ENCODE data around the gene UBXN4.
"Not testable (repeated sequence)": the region's sequence is repeated elsewhere in the genome, so short reads cannot be mapped to it uniquely, and the experiment has no call there.

UBXN4 gene

DNA sequence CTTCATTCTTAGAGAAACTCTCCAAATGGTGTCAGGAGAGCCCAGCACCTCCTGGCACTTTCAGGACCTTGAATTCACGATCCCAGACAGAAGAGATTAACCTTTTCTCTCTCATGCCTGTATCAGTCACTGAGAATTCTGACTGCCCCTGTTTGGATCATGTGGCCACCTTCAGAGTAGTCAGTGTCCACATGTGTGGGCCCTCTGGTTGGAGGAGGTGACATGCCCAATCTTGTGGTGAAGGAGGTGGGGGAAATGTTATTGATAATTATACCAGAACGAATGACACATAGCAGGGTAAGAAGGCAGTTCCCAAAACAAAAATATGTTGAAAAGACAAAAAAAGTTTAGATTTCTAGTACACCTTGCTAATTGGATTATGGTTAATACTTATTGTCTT is 31.7 kb downstream of the UBXN4 start:
- DNase-seq: no peak

DNA sequence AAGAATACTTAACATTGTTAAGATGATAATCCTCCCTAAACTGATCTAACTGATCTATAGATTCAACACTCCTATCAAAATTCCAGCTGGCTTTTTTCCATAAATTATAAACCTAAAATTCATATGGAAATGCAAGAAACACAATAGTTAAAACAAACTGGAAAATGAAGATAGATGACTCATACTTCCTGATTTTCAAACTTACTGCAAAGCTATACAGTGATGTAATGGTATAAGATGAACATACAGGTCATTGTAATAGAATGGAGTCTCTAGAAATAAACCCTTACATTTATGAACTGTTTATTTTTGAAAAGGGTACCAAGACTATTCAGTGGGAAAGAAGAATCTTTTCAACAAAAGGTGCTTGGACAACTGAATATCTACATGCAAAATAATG is 32.3 kb downstream of the UBXN4 start:
- no peak for DNase-seq

DNA sequence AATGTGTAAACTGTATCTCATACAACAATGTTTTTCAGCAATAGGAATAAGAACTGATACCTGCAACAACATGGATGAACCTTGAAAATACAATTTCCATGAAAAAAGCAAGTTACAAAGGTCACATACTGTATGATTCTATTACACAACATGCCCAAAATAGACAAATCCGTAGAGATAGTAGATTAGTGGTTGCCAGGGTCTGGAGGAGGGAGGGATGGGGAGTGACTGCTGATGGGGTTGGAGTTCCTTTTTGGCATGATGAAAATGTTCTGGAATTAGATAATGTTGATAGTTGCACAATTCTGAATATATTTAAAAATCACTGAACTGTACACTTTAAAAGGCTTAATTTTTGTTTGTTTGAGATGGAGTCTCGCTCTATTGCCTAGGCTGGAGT is 33.8 kb downstream of the UBXN4 start:
- no peak for DNase-seq

DNA sequence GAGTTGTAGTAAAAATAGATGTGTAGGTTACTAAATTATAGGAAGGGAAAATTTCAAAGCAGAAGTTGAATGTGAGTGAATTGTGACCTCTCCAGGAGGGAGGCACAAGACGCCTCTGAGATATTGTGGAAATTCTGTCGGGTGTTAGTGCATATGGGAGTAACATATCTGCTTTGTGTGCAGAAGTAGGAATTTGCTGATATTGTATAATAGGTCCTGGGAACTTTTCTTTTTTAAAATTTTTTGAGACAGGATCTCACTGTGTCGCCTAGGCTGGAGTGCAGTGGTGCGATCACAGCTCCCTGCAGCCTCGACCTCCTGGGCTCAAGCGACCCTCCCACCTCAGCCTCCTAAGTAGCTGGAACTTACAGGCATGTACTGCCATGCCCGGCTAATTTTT is 34.7 kb downstream of the UBXN4 start:
- no peak for DNase-seq

DNA sequence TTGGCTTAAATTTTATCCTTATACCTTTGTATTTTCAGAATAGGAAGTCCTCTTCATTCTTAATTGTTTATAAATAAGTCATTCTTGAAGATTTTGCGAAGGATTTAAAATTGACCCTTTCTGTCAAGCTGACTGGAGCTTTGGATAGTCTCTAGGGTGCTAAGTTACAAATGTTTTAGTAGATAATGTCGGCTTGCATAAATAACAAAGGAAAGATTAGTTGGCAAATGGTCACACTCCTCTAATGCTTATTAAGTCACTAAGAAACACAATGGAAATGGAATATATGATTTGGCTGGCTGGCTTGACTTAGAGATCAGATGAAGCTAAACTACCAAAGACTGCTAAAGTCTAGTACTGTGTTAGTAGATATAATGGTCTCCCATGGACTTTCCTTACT is 40.6 kb downstream of the UBXN4 start:
- DNase-seq: no peak

DNA sequence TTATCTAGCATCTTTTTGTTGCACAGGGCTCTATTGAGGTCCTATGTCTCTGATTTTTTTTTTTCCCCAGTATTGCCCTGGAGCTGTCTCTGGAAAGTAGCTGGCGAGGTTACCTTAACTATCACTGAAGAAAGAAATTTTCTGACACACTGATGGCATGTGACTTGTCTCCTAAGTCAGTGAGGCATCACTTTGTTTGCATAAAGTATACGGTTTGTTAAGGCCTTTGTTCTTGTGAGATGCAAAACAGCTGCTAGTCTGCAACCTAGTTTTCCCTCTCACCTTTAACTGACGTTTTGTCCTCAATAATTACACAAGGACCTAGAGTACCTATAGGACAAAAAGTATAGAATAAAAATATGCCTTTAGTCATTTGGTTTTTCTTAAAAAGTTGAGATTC is 41.8 kb downstream of the UBXN4 start:
- no peak for DNase-seq

DNA sequence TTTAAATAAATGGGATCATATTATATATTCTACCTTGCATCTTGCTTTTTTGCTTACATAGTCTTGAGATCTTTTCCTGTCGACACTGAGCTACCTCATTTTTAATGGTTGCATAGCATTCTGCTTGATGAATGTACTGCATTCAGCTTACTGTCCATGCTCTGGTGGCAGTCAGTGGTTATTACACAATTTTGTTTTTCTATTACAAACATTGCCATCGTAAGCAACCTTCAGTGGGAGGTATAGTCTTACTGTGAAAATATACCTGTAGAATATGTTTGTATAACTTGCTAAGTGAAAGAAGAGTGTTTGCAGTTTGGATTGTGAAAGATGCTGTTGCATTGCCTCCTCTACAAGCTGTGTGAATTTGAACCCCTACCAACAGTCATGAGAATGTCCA is 43.4 kb downstream of the UBXN4 start:
- no peak for DNase-seq

DNA sequence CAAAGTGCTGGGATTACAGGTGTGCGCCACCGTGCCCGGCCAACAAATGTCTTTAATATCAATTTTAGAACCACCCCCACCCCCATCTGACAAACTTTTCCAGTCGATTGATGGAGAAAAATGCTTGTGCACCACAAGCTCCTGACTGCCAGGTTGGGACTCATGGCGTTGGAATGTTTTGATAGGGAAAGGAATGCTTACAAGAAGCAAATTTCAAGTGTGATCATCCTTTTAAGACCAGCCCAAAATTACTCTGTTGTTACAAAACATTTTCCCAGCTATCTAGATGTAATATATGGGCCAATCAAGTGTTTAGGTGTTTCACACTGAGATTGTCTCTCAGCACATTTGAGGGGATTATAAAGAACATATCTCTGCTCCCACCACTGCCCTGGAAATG is 45.2 kb downstream of the UBXN4 start:
- no peak for DNase-seq

DNA sequence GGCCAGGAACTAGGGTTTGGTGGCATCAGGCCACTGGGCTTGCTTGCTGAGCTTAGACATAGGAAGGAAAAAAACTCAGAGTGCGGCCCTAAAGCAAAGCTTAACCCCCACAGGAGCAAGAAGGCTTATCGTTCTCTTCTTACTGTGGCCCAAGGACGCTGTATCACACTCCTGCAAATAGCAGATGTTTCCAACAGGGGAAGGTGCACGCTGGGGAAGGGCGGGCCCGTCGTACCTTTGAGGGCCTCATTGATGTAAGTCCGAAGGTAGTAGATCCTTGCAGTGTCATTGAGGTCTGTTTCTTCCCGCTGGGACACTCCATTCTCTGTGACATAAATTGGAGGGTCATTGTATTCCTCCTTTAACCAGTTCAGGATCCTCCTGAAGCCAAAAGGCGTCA is 48.8 kb downstream of the UBXN4 start:
- no peak for DNase-seq

DNA sequence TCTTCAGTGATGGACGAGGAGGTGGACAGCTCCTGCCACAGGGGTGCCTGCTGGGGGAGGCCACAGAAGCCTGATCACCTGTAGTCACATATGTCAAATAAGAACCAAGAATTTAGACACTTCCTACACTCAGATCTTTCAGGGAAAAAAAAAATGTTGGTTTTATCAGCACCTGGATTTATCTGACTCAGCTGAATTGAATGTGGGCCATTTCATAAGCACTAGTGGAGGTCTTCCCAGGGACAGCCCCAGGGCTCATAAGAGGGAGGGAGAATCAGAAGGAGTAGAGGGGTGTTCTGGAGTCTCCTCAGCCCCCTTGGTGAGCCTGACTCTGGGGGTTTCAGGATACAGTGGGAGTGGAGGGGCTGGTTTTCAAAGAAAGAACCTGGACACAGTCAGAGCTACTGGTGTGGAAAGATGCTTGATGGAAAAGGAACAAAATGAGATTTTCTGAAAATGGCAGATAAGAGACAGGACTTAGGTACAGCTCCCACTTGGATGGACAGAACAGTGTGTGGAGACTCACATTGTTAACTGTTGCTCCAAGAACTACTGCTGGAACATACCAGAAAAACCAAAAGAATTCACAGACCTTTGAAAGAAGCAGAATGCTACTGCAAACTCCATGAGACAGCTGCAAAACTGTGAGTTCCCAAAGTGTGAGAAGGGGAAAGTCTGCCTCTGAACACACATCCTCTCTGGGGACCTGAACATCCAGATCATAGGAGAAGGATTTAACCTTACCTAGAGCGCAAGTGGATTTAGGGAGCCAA is 49.9 kb downstream of the UBXN4 start:
- DNase-seq: no peak

DNA sequence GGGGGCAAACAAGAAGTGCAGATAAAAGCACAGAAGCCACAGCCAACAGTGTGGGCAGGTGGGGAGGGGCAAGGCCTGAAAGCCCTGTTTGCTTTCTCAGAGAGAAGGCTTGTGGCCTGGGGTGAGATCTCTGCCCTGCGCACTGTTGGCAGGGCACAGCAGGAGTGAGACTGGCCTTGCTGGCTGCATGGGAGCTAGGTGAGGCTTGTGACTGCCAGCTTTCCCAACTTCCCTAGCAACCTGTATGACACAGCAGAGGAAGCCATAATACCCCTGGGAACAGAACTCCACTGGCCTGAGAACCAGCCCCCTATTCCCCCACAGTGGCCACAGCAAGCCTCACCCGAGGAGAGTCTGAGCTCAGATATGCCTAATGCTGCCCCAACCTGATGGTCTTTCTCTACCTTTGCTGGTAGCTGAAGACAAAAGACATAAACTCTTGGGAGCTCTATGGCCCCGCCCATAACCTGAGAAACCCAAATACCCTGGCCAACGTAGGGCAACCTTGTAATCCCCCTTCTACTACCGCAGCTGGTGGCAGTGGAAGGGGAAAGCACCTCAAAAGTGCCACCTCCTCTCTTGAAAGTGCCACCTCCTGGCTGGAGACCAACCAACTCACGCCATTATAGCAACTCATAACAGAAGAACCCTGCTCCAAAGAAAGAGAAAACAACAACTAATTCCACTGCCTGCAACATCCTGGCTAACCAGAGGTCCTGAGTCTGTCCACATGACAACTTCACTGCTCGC is 50.9 kb downstream of the UBXN4 start:
- no peak for DNase-seq

DNA sequence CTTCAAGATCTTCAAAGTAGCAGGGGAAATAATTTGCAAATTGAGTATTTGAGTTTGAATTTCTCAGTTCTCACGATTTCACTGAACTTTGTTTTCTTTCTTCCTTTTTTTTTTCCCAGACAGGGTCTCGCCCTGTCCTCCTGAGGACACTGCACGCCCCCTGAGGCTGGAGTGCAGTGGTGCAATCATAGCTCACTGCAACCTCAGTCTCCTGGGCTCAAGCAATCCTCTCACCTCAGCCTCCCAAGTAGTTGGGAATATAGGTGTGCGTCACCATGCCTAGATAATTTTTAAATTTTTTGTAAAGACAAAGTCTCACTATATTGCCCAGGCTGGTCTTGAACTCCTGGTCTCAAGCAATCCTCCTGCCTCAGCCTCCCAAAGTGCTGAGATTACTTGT is 54.0 kb downstream of the UBXN4 start:
- DNase-seq: not testable (repeated sequence)

DNA sequence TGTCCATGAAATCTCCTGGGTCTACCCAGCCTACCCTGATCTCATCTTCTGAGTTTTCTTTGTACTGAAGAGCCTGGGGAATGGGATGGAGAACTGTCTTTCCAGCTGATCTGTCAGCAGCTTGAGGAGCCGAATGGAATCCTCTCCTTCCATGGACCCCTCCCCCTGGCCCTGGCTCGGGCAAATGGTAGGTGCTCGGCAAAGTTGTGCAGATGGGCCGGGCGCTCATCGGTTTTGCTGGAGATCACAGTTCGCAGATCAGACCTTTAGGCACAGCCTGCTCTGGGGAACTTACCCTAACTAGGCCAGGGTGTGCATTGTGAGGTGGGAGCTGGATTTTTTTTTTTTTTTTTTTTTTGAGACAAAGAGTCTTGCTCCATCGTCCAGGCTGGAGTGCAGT is 55.0 kb downstream of the UBXN4 start:
- DNase-seq: no peak

DNA sequence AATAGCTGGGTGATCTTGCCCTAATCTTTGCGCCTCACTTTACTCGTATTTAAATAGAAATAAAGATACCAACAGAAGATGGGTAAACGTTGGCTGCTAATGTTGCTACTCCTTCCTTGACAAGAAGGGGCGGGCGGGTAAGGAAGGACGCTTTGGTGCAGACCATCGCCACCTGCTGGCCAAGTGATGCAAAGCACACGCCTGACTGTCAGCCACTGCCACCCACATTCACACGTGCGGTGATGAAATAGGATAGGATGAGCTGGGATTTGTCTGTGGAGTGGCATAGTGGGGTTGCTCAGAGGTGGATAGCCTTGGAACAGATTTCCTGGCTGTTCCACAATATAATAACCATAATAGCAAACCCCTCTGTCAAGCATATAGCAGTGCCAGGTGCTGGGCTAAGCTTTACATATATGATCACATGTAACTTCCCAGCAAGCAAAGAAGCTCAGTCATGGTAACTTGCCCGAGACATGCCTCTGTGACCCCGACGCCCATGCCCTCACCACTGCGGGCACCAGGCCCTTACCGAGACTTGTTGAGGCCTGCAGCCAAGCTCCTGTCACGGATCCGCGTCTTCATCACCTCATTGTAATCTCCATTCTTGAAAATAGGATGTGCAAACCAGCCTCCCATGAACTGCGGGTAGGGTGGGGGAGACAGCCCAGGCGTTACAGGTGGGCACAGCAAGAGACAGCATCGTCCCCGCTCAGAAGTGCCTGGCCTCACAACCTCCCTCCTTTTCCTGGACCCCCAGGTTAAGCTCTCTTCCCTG is 56.0 kb downstream of the UBXN4 start:
- peak; percentile 58 for DNase-seq

DNA sequence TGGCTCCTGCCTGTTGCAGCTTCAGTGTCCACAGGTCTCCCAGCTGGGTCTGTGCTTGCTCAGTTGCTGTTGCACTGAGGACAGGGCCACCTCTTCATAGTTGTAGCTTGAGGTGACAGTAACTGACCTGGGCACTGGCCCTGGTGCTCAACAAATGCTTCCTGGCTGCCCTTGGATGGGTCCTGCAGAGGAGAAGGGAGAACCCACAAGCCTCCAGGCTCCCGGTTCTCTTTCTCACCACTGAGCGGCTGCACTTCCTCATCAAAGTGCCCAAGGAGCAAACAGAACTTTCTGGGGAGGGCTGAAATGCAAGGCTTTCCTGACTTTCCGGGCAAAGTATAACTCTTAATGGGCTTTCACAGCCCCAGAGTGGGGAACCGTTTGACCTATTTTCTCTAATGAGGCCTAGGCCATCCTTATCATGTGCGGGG is 56.6 kb downstream of the UBXN4 start:
- DNase-seq: no peak

DNA sequence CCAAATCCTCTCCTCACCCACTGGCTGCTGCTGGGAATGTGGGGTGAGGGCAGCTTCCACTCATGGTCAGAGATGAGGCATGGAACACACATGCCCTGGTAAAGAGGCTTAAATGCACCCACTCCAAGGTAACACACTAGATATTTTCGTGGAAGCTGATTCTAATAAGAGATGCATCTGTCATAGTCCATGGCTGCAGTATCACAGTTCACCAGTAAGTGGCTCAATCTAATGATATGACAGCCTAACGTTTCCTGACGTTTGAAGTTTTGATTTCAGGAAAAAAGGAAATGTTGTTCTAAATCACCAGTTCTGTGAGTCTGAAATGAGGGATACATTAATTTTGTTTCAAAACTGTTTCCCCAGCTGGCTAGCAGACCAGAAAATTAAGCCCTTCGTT is 57.1 kb downstream of the UBXN4 start:
- DNase-seq: no peak

DNA sequence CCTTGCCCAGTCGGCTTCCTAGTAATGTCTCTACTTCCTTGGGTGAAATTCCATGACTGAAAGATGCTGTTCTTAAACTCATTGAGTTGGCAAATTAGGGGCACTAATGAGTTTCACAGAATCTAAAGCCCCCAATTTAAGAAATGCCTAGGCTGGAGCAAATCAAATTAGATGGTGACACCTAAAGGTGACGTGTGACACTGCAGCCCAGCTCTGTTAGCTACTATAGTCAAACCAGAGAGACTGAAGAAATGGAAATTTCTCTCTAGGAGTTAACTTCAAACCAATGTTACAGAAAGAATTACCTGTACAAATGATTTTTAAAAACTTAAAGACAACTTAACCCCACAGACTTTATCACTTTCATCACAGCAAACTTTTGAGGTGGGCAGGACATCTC is 58.1 kb downstream of the UBXN4 start:
- no peak for DNase-seq

DNA sequence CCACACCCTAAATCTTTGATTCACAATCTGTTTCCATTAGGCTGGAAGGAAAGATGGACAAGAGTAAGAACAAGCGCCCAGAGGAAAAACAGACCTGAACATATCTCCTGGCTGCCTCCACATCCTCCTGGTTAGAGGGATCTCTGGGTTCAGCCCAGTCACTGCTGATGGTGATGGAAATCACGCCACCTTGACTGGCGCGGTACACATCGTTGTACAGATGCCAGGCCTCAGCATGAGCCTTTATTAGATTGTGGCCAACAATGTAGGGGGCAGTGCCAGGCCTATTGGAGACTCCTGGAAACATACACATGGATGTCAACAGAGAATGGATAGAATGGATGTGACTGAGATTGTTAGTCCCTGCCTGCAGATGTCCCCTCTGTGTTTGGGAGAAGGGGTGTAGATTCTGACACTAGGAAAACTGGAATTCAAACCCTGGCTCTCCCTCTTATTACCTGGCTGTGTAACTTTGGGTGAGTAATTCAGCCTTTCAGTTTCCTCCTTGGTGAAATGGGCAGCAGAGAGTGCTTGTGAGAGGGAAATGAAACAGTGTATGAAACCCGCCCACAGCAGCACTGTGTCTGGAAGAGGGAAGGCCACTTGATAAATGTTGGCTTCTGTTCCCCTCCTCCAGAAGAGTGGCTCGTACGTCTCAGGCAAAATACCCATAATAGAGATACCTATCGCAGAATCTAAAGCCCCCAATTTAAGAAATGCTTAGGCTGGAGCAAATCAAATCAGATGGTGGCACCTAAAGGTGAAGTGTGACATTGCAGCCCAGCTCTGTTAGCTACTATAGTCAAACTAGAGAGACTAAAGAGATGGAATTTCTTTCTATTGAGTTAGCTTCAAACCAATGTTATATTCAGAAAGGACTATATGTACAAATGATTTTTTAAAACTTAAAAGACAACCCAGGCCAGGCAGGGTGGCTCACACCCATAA is 59.1 kb downstream of the UBXN4 start:
- no peak for DNase-seq

DNA sequence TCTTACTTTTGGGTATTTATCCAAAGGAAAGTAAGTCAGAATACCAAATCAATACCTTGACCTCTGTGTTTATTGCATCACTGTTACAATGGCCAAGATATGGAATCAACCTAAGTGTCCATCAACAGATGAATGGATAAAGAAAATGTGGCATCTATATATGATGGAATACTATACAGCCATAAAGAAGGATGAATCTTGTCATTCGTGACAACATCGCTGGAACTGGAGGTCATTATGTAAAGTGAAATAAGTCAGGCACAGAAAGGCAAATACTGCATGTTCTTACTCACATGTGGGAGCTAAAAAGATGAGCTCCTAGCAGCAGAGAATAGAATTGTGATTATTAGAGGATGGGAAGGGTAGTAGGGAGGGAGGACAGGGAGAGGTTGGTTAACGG is 60.7 kb downstream of the UBXN4 start:
- no peak for DNase-seq

DNA sequence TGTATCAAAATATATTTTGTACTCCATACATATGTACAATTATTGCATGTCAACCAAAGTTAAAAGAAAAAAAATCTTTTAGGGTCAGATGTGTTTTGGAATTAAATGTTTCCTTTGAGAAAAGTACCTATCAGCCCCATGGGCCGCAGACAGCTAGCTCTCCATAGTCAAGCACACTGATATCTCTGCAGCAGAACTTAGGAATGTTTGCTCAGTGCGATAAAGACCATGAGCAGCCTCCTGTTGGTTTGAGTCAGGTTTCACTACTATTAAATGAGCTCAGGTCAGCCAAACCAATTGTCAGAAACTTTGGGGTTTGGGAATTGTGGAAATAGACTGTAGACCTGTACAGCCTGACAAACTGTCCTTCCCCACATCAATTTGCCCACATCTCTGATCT is 61.6 kb downstream of the UBXN4 start:
- DNase-seq: no peak

DNA sequence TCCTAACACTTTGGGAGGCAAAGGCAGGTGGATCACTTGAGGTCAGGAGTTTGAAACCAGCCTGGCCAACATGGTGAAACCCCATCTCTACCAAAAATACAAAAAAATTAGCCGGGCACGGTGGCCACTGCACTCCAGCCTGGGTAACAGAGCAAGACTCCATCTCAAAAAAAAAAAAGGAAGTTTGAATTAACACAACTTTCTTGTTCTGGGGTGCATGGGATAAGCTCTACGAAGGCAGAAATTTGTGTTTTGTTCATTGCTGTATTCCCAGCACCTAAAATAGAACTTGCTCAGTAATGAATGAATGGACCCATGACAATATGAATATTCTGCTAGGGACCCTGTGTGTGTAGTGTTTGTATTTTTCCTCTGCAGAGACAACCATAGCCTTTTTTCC is 66.2 kb downstream of the UBXN4 start:
- DNase-seq: not testable (repeated sequence)

DNA sequence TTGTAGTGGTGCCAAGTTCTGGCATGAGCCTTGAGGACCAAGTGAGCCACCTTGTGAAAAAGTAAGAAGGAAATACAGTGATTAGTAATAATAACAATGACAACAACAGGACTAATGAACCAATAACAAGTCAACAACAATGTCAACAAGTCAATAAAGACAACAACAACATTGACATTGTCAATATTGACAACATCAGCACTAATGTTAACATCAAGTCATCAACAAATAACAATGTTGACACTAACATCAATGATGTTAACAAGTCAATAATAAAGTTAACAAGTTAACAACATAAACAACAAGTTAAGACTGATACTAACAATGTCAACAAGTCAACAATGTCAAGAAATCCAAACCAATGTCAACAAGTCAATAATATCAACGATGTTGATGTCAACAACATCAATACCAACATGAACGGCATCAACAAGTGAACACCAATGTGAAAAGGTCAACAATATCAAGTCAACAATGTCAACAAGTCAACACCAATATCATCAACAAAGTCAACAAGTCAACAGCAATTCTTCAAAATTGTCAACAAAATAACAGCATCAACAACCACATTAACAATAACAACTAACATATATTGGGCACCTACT is 71.4 kb downstream of the UBXN4 start:
- DNase-seq: no peak
